Choroid plexus epithelial cell (primary cell): ENCODE results near the gene CCDC9.
"Not testable (repeated sequence)": the region's sequence is repeated elsewhere in the genome, so short reads cannot be mapped to it uniquely, and the experiment has no call there.

Experiments
- DNase-seq: peaks from one replicate; pipeline ENCODE4 v3.0.0-alpha.2; 2010; ENCODE audit warnings: low read depth
- H3K4me3 ChIP-seq: 2 replicates; pipeline ENCODE4 v1.5.1; 2011; ENCODE audit warnings: low read depth, mild to moderate bottlenecking, control low read depth, low read length, moderate library complexity
- TF ChIP-seq, protein P1 (sequence below): conservative IDR thresholded peaks from 2 replicates; pipeline ENCODE4 v1.5.1; 2011; ENCODE audit warnings: low read depth, mild to moderate bottlenecking, control low read depth, inconsistent platforms, low read length, moderate library complexity

Gene CCDC9

DNA sequence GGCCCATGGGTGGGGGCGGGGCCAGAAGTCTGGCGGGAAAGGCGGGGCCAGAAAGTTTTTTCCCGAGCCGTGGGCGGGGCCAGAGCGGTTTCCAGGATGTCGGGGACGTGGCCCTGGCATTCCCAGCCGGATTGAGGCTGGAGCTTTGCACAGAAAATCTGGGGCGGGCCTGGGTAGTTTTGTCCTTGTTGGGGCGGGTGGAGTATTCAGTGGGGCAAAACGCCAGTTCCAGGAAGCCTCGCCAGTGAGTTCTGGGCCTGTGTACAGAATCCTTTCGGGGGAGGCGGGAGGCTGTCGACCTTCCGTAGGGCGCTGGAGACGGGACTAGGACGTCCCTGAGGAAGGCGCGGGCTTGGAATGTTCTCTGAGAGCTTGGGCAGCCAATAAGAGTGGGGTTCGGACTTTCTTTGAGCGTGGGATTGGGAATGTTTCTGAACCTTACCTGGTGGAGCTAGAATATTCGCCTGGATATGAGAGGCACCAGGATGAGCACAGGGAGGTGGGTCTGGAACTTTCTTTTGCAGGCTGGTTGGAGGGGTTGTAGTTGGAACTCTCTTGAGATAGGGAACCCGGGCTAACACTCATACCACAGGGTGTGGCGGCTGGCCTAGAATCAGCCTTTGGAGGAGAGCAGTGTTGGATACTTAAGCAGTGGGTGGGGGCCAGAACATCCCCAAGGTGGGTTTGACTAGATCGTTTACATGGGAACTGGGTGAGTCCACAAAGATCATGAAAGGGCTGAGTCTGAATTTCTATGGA, 1.3 kb downstream of the CCDC9 start:
- TF ChIP-seq, protein P1, sequence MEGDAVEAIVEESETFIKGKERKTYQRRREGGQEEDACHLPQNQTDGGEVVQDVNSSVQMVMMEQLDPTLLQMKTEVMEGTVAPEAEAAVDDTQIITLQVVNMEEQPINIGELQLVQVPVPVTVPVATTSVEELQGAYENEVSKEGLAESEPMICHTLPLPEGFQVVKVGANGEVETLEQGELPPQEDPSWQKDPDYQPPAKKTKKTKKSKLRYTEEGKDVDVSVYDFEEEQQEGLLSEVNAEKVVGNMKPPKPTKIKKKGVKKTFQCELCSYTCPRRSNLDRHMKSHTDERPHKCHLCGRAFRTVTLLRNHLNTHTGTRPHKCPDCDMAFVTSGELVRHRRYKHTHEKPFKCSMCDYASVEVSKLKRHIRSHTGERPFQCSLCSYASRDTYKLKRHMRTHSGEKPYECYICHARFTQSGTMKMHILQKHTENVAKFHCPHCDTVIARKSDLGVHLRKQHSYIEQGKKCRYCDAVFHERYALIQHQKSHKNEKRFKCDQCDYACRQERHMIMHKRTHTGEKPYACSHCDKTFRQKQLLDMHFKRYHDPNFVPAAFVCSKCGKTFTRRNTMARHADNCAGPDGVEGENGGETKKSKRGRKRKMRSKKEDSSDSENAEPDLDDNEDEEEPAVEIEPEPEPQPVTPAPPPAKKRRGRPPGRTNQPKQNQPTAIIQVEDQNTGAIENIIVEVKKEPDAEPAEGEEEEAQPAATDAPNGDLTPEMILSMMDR: no peak
- DNase-seq: no peak
- peak overlapping the region; percentile 67 for H3K4me3 ChIP-seq

DNA sequence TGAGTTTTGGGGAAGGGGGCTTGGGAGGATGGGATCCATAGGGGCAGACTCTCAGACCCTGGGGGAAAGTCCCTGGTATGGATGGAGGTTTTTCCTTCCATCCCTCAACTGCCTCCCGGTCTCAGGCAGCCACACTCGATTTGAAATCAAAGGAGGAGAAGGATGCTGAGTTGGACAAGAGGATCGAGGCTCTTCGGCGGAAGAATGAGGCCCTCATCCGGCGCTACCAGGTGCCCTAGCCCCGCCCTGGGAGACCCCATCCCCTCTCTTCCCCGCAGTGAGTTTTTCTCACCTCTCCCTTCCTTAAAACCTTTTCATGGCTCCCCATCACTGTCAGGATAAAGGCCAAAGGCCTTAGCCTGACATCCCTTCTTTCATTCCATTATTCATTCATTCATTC, 2.1 kb downstream of the CCDC9 start:
- peak overlapping the region; percentile 67 for H3K4me3 ChIP-seq
- DNase-seq: no peak
- TF ChIP-seq, protein P1: no peak

DNA sequence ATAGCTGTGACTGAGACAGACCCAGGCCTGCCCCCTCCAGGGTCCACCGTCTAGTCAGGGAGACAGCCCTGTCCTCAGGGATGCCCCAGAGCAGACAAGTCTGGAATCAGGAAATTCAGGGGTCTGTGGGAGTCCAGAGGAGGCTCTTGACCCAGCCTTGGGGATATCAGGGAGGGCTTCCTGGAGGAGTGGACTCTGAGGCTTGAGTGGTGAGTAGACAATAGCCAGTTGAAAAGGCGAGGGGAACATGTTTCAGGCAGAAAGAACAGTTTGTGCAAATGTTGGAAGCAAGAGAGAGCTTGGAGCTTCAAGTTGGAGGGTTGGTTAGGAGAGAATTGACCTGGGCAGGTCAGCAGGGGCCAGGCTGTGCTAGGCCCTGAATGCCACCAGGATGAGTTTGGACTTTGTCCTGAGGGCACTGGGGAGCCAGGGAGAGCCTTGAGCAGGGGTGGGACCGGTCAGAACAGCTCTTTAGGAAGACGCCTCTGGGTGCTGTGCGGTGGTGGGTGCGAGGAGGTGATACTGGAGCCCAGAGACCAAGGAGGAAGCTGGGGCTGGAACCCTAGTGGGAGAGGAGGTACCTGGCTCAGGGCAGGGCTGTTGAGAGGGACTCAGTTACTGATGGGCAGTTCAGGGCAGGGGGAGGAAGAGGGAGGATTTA, 2.7 kb downstream of the CCDC9 start:
- H3K4me3 ChIP-seq: no peak overlapping the region
- TF ChIP-seq, protein P1: no peak
- no peak for DNase-seq

DNA sequence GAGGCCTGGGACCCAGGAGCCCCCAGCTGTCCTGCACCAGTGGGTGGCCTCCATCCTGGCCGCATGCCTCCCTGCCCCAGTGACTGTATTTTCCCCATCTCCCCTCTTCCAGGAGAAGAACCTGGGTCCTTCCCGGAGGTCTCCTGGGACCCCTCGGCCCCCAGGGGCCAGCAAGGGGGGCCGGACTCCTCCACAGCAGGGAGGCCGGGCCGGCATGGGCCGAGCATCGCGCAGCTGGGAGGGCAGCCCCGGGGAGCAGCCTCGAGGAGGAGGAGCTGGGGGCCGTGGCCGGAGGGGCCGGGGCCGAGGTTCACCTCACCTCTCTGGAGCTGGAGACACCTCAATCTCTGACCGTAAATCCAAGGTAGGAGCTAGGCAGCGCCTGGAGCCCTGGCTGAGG, 4.2 kb downstream of the CCDC9 start:
- no peak for DNase-seq
- TF ChIP-seq, protein P1: no peak
- no peak overlapping the region for H3K4me3 ChIP-seq

DNA sequence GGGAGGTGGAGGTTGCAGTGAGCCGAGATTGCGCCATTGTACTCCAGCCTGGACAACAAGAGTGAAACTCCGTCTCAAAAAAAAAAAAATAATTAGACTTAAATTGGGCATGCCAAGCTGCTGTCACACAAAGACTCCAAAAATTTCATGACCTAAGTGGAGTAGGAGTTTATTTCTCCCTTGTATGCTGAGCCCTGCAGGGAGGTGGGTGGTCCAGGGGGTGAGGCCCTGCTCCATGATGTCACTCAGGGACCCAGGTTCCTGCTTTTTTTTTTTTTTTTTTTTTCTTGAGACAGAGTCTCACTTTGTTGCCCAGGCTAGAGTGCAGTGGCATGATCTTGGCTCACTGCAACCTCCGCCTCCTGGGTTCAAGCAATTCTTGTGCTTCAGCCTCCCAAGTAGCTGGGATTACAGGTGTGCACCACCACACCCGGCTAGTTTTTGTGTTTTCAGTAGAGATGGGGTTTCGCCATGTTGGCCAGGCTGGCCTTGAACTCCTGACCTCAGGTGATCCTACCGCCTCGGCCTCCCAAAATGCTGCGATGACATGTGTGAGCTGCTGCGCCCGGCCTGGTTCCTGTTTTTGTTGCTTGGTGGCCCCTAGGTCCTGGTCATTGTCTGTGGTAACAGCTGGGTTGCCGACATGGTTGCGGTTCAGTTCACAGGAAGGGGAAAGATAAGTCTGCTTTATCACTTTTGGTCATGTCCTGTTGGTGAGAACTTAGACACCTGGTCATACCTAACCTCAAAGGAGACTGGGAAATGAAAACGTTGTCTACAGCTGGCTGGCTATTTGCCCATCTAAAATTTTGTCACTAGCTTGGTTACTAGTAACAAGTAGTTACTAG, 5.8 kb downstream of the CCDC9 start:
- not testable (repeated sequence) for DNase-seq

DNA sequence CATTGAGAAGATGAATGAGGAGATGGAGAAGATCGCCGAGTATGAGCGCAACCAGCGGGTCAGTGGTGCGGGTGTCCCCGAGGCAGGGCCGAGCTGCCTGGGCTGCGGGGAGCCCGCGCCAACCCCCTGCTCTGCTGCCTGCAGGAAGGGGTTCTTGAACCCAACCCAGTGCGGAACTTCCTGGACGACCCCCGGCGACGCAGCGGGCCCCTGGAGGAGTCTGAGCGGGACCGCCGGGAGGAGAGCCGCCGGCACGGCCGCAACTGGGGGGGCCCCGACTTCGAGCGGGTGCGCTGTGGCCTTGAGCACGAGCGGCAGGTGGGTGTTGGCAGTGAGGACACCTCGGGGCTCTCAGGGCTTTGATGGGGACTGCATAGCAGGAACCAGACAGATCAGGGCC, 8.3 kb downstream of the CCDC9 start:
- no peak overlapping the region for H3K4me3 ChIP-seq
- no peak for DNase-seq
- TF ChIP-seq, protein P1: no peak

More for the DNA sequence above, 5.8 kb downstream of the CCDC9 start:
- not testable (repeated sequence) for H3K4me3 ChIP-seq

DNA sequence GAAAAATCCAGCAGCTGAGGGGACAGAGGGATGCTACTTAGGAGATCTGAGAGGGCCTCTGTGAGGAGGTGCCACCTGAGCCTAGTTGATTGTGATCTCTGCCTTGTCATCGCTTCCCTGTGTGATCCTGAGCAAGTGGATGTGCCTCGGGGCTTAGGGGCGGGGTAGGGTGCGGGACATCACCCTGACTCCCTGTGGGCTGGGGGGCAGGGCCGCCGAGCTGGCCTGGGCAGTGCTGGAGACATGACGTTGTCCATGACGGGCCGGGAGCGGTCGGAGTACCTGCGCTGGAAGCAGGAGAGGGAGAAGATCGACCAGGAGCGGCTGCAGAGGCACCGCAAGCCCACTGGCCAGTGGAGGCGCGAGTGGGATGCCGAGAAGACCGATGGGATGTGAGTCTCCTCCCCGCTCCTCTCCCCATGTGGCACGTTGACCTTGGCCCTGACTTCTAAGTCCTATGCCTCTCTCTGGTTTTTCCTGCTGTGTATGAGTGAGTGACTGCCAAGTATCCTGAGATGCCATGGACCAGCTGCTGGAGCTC, 10.1 kb downstream of the CCDC9 start:
- TF ChIP-seq, protein P1: no peak
- H3K4me3 ChIP-seq: no peak overlapping the region
- DNase-seq: no peak
